Measurements from ENCODE around the gene CYRIA.

Gene CYRIA

DNA sequence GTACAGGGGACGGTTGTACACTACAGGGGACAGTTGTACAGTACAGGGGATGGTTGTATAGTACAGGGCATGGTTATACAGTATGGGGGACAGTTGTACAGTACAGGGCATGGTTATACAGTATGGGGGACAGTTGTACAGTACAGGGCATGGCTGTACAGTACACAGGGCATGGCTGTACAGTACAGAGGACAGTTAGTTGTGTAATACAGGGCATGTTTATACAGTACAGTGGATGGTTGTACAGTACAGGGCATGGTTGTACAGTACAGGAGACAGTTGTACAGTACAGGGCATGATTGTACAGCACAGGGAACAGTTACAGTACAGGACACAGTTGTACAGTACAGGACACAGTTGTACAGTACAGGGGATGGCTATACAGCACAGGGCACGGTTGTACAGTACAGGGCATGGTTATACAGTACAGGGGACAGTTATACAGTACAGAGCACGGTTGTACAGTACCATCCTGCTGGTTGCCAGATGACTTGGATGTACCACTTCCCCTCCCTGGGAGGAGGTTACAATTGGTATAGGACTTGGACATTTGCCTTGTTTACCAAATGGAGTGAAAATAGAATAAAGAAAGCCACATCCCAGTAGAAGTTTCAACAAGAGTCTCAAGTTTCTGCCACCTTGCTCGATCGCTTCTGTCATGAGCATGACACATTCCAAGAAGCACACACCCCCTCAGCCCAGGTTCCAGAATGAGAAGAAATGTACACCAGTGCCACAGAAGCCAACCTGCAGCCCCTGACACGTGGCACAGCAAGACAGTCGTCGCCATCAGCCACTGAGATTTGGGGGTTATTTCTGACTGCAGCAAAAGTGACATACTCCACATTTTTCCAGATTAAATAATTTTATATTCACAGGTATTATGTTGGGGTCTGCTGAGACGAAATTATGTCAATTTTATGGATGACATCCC is 16.0 kb downstream of the CYRIA start:
- DNase-seq, result no peak

DNA sequence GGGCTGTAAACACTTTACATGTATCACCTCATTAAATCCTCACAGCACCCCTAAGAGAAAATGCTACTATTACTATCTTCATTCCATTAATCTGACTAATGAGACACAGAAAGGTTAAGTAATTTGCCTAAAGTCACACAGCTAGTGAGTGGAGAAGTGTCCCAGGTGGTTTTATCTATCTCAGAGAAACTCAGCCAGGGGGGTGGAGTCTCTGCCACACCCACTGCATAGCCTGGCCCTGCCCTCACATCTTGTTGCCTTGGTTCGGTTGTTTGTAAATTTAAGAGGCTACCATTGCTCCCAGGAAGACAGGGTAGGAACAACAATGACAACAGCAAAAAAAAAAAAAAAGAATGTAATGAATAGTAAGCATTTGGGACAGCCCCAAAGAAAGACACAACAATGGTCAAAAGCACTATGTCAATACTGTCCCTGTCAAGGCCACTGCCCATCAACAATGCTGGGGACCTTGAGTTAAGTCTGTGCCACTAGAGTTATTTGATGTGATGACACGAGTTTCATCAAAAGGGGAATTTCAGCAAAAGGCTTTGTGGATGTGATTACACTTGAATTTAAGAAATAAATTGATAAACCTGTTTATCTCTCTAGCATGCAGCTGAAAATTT is 17.5 kb downstream of the CYRIA start:
- DNase-seq, result no peak

DNA sequence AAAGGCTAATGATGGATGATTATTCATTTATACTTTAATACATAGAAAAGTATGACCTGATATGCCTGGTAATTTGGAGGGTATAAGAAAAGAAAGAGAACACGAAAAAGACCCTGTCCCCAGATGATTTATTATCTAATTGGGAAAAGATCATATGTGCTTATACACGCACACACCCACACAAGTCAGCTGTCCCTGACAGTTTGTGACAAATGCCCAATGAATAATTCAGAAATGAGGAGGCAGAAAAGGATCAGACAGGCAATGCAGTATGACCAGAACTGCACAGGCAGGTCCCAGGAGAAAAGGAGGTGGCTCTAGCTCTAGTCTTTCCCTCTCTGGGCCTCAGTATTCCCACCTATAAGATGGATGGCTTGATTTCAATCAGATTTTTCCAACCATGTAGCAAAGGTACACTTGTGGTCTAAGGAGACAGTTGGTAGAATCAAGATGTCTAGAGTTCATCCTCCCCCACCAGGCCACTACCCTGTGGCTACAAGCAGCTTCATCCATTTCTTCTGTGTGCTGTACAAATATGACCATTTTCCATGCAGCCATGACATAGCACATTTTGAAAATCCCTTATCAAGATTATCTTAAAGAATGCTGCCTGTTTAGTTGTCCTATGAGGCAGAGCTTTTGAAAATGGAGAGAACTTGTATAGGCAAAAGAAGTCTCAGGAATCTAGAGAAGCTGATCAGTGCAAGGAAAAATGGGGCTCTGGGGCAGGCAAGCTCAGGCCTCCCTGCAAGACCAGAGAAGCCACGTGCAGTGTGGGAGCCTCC is 19.7 kb downstream of the CYRIA start:
- no peak for DNase-seq

DNA sequence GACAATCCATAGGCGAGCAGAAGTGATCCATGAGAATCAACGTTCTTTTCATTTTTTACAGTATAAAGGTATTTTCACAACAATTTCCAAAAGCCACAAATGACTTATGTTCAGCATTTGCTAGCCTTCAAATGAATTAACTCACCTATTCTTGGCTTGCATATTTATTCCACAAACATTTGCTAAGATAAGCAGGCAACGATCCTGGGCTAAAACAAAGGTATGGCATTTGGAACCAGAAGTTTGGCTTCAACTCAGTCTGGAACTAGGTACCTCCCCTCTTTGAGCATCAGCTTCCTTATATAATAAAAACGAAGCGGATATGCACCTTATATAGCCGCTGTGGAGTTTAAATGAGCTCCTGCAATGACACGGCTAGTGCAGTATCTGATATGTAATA is 20.5 kb downstream of the CYRIA start:
- DNase-seq, result no peak

DNA sequence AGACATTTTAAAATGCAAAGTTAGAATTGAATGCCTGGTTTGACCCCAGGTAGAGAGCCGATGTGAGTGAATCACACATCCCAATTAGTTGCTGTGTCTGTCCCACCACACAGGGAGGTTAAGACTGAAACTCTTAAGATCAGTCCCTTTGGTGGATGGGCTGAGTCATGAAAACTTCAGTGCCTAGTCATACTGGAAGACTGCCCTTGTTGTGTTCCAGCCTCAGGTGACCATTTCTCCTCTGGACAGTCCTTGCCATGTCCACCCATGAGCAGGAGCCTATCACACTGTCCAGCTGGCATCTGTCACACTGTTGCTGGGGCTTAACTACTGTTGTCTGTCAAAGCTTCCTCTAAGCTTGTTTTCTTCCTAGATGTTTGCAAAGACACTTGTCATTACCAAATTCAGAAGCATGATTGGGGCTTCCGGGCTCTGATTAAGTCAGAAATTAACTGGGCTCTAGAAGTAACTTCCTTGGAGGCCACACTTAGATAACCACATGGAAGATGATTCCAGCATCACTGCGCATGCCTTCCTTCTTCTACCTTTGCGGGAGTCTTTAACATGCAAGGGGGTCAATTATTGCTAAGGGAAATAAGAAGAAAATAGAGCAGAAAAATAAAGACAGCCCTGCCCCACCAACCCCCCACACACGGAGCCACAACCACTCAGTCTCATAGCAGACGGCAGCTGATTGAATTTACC is 21.3 kb downstream of the CYRIA start:
- DNase-seq, result no peak

DNA sequence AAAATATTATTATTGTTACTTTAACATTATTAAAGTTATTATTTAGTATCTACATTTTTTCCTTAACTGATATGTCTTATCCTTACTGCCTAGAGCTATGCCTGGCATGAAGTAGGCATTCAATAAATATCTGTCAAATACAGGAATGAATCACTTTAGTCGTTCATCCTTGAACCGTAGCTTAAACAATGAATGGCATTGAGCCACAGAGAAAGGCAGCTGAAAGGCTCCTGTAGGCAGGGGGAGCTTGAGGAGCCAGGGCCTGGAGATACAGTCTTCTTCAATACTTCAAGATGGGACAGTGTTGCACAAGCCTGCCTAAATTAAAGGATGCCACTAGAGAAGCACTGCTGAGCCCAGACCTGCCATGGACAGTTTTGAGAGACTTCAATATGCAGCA is 22.5 kb downstream of the CYRIA start:
- no peak for DNase-seq

DNA sequence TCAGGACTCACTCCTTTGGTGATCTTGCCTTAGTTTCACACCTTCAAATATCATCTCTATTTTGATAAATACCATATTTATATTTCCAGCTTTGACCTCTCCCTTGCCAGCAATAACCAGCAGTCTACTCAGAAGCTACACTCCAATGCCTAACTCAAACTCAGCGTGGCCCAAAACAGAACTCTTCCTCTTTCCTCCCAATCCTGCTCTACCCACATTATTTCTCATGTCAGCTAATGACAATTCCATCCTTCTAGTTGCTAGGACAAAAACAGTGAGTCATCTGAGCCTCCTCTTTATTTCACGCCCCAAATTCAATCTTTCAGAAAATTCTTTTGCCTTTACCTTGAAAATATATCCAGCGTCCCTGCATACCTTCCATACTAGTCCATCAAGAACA is 23.5 kb downstream of the CYRIA start:
- no peak for DNase-seq

DNA sequence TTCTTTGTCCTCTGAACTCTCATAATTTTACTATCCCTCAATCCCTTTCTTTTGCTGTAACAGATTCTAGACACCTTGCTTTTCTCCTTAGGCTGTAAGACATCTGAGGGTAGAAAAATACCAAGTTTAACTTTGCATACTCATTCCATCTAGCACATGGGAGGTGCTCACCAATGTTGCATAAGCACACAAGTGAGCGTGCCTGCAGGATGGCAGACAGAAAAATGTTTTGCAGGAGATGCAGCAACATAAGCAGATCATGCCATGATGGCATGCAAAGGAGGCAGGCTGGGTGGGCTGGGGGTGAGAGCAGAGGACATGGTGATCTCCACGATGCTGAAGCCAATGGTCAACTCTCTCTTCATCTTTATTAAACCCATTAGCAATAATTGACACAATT is 24.1 kb downstream of the CYRIA start:
- DNase-seq, result no peak

DNA sequence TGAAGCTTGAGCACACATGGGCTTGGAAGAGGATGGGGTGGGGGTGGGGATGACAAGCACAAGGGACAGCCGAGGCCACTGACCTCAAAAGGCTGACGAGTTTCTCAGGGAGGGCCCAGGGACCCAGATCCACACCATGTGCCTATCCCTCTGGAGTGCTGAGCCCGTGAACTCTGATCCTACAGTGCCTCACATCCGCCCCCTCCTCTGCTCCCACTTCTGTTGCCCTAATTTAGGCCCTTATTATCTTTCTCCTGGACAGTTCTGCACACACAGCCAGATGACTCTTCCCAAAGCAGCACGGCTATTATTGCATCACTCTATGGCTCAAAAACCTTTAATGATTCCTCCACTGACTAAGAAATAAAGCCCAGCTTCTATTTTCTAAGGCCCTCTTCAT is 24.8 kb downstream of the CYRIA start:
- DNase-seq, result no peak

DNA sequence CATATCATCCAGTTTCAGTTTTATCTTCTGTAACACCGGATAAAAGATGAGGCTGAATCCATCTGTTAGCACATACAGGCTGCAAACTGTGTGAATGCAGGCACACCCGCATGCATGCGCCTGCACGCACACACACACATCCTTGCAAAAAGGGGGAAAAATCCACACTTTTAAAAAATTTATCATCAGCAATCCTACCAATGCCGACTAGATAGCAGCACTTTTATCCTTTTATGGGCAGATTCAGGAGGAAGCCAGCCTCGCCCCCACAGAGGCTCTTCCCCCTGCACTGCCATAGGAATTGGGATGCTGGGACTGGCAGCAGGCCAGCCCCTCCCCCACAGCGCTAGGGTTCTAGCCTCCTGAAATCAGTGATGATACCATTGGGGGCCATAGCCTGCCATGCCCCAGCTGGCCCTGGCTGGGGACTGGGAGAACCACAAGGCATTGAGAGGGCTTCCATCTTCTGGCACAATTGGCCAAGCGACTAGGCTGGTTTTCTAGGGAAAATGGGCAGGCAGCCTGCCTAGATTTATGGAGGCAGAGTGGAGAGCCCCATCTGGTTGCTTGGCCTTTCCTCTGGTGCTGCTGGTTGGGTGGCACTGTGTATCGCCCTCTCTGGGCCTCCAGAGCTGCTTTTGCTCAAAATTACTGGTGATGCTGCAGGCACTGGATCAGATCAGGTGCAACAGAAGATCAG is 25.5 kb downstream of the CYRIA start:
- DNase-seq, result no peak

DNA sequence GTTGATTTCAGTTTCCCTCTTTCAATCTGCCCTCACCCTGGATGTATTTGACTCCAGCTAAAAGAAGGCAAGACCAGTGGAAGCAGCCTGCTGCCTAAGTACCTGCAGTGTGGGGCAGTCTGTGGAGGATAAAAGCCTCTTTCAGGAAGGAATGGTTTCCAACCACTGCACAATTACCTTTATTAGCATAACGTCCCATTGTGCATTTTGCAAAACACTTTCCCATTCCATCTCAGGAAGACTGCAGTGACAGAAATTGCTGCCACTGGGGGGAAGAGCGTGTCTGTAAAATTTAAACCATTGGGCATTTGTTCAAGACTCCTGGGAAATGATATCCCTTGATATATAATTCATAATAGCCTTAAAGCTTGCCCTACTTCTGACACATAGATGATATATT is 26.2 kb downstream of the CYRIA start:
- no peak for DNase-seq

DNA sequence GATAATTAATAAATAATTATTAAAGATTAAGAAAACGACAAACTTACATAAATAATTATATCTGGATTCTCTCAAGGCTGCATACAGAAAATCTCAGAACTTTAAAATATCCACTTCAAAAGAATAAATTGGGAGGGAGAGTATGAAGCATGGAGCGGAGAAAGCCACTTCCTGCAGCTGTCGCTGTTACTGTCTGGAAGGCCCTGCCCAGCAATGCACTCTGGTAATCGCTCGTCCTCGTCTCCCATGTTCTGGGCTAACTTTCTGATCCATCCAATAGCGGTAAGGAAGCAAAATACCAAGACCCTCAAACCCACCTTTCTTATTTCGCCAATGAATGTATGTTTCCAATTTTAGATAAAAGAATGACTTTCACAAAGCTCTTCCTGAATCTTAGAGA is 26.7 kb downstream of the CYRIA start:
- DNase-seq, result no peak

DNA sequence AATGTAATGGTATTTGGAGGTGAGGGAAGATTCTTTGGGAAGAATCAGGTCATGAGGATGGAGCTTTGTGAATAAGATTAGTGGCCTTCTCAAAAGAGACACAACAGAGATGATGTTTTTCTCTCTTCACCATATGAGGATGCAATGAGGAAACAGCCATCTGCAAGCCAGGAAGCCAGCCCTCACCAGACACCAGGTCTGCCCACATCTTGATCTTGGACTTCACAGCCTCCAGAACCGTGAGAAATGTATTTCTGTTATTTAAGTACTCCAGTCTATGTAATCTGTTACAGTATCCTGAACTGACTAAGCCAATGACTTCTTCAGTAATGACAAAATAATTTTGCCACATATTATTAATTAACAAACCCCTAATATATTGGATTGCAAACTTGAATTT is 28.3 kb downstream of the CYRIA start:
- no peak for DNase-seq

DNA sequence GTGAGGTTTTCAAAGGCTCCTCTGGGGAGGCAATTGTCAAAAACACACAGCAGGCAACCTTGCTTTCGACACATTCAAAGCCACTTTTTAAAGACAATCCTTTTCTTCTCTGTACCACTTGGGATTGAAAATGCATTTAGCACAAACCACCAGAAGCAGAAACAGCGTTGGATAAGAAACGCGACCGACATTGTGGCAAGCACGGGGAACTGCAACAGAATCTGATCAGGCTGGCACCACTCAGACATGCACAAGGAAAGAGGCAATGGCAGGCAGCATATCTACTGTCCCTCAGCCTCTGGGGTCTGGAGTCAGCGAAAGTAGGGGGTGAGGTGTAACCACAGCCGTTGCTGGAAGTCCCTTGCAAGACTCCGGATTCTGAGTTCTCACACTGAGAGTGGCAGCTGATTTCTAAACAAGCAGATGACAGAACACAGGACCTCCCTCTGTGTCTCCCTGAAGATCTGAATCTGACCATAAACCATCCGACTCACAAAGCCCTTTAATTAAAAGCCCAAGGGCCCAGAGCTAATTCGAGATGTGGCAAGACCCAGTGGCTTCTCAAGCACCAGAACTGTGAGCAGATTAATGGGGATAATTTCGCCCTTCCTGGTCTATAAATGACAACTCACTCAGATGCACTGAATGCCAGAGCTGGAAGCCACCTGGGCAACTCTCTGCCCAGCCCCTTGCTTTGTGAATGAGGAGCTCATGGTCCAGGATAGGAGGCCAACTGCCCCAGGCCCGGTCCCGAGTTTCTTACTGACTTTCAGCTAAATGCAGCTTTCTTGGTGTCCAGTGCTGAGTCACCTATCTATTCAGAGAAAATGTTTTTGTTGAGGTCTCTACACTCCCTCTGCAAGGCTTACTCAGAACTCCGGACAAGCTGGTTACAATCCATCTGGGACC is 29.6 kb downstream of the CYRIA start:
- no peak for DNase-seq

DNA sequence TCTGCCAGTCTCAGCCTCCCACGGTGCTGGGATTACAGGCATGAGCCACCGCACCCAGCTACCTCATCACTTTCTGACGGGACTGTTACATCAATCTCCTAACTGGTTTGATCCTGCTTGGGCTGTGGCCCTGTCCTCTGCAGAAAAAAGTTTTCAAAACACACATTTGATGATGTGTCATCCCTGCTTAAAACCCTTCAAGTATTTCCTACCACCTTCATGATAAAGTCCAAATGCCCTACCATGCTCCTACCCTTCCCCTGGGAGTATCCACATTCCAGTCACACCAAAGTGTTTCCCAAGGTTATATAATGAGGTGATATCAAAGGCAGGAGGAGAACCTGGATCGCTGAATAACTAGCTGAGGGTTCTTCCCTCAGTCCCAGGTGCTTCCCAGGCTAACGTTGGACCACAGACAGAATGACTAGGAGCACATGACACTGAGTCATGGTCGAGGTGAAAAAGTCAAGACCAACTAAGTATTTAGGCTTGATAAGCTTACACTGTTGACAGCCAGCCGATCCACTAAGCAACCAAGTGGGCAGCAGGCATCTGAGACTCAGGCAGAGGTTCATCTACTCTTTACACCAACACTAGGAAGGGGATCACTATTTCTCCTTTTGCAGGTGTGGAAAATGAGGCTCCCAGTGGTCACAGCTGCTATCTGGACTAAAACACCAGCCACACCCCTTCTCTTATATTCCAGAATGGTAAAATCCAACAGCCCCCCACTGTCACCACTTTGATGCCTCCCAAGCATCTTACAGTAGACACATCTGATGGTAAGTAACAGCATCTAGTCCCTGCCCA is 31.8 kb downstream of the CYRIA start:
- no peak for DNase-seq

DNA sequence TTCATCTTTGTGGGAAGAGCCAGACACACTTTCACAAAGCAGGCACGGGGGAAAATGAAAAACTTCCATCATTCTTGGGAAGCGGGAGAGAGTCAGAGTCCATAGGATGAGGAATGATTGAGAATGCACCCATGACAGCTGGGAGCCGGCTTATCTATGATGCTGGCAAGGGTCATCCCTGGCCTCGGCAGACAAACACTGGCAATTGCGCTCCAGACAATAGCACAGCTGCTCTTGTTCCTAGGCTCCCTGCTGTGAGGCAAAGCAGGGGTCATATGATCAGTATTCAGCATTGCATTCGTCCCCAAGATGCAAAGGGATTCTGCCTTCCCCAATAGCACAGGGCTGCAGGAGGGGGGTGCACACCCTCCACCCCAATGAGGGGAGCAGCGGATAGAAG is 33.0 kb downstream of the CYRIA start:
- no peak for DNase-seq

DNA sequence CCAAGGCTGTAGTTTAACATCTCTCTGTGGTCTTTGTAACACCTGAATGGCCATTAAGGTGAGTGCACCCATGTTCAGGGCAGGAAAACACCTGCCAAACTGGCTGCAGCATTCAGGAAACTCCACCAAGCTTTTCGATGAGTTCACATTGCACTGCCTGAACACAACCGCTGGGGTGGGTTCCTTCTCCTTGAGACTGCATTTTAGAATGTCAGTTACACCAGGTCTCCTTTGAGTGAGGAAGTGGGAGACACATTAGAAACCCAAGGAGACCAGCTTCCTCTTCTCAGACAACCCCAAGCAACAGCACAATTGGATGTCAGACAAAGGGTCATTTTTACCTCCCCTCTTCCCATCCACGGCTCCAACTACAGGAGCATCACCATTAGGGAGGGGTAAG is 35.2 kb downstream of the CYRIA start:
- DNase-seq, result no peak

DNA sequence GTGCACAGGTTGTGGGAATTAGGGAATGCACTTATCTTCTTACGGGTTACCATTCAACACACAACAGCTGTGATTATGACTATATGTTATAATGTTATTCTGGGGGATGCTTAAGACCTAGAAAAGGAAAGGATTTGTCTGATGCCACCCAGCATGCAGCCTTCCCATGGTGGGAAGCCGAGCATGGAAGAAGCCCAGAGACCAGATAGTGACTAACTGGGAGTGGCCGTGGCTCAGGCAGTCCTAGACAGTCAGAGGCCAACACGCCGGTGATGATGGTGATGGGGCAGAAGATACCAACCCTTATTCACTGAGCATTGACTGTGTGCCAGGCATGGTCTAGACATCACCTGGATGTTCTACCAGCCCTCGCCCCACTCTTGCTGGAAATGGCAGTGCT is 35.9 kb downstream of the CYRIA start:
- DNase-seq, result no peak

DNA sequence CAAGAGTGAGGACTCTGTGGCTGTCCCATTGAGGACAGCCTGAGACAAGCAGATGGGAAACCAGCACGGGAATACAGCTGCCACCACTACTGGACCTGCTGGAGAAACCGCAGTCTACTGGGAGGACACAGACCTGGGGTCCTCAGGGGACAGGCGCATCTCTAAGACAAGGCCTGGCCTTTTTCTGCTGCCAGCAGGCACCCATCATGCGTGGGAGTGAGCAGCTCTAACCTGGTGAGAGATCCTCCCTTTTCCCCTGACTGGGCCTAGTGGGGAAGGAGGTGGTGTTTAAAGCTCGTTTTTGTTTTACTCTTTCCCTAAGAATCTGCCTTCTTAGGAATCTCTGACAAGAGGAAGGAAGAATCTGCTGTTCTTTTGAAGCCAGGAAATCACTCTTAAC is 36.6 kb downstream of the CYRIA start:
- DNase-seq, result no peak

DNA sequence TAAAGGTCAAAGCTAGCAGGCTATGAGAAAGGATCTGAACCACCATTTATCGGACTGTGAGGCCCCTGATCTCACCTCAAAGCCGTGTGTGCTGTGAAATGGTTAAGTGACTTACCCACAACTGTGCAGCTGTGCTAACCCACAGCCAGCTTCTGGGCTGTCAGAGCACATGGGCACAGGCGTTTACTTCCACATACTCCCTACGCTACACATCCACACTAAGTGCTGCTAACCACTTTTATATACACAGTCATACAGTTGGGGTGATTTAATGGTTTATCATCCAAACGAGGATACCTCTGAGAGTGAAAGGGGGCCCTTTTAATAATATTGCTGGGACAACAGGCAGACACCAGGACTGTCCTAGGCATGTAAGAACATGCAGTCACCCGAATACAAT is 37.3 kb downstream of the CYRIA start:
- DNase-seq, result no peak
